Transverse colon (tissue), 3 donors: ENCODE measurements around the gene SLC35F2.

Experiments
- CTCF ChIP-seq, 5 experiments: fragments of 200-600 bp in 3 of 5; fragments of 450-650 bp in 2 of 5; sonication (generic) in 3 of 5; IDR thresholded peaks; 1 replicate in 2 of 5; 2 replicates in 3 of 5; pipeline ENCODE4 v1.5.1; 2016 to 2017; ENCODE audit warnings: antibody characterized with exemption in 5 of 5, inconsistent platforms in 3 of 5, mild to moderate bottlenecking in 2 of 5, moderate library complexity in 1 of 5
- POLR2A ChIP-seq: fragments of 450-650 bp; IDR thresholded peaks from one replicate; pipeline ENCODE4 v1.6.1; 2016; ENCODE audit warnings: antibody characterized with exemption, mild to moderate bottlenecking, moderate library complexity

GRCh38 chr11:107792049-107792443, 66.5 kb downstream of the SLC35F2 start:
- no peak for TF ChIP-seq POLR2A
- no peak for TF ChIP-seq CTCF (IDR thresholded peaks at IDR 0.05)
